GM12873 (cell line): Measurements from ENCODE around the gene G6PD.

ENCODE experiments used
- CTCF ChIP-seq: IDR thresholded peaks from 2 replicates; pipeline ENCODE4 v1.5.1; 2012; ENCODE audit warnings: low read depth, mild to moderate bottlenecking, moderate library complexity, low read length, control low read depth; ENCODE audit not compliant: insufficient read depth; ENCODE audit errors: missing control alignments

The G6PD gene

GRCh38 chrX:154548028-154548316 lies 1.3 kb upstream of the G6PD start:
- TF ChIP-seq CTCF: no peak

GRCh38 chrX:154547245-154548027 lies 790 bp upstream of the G6PD start, which contains the start of gene IKBKG:
IKBKG (plus strand) TSS chrX:154547620; CDS start chrX:154552003, 4,383 bp downstream.
- TF ChIP-seq CTCF: no peak

DNA sequence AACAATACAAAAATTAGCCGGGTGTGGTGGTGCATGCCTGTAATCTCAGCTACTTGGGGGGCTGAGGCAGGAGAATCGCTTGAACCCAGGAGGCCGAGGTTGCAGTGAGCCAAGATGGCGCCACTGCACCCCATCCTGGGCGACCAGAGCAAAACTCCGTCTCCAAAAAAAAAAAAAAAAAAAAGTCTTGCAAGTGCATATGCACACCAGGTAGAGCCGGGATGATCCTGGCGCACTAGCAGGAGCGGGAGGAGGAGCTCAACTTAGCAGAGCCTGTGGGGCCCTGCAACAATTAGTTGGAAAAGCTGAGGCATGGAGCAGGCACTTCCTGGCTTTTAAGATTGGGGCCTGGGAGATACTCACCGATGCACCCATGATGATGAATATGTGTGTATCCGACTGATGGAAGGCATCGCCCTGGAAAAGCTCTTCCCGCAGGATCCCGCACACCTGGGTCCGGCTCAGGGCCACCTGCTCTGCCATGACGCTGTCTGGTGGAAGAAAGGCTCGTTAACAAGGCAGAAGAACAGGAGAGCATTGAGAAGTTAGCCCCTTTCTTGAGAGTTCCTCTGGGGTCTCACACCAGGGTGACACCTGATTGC lies 872 bp downstream of the G6PD start:
- no peak for TF ChIP-seq CTCF

- TF ChIP-seq CTCF: no peak
Observed at GRCh38 chrX:154542723-154543424, 3.8 kb downstream of the G6PD start.

DNA sequence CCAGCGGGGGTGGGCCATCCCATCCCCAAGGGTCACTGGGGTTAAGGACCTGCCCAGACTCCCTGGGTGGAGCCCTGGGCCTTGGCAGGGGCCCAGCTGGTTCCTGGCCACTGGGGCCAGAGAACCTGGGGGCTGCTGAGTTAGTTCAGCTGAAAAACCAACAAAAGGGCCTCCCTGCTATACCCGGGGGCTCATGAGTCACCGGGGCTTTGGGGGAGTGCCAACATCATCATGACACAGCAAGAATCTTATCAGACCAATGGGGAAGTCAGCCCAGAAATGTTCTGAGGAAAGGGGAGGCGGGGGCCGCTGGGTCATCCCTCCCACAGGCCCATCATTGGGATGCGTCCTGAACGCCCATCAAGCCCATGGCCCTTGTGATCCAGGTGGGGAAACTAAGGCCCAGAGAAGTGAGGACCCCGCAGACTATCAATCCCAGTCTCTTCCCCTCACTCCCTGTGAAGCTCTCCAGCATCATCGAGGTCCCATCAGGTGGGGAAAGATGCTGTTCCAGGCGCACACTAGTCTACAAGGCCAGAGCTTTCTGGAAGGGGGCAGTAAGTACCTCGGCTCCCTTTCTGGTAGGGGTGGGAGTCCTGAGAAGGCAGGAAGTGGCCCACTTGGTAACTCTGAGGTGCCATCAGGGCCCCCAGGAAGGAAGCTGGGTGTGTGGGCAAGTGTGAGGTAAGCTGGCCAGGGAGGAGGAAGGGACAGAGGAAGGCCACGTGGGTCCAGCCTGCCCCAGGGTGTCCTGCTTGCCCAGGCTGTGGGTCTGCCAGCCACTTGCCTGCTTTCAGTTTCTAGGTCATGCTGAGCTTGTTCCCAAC lies 4.5 kb downstream of the G6PD start:
- no peak for TF ChIP-seq CTCF

- no peak for TF ChIP-seq CTCF
Observed at GRCh38 chrX:154541589-154541895, 5.1 kb downstream of the G6PD start.

DNA sequence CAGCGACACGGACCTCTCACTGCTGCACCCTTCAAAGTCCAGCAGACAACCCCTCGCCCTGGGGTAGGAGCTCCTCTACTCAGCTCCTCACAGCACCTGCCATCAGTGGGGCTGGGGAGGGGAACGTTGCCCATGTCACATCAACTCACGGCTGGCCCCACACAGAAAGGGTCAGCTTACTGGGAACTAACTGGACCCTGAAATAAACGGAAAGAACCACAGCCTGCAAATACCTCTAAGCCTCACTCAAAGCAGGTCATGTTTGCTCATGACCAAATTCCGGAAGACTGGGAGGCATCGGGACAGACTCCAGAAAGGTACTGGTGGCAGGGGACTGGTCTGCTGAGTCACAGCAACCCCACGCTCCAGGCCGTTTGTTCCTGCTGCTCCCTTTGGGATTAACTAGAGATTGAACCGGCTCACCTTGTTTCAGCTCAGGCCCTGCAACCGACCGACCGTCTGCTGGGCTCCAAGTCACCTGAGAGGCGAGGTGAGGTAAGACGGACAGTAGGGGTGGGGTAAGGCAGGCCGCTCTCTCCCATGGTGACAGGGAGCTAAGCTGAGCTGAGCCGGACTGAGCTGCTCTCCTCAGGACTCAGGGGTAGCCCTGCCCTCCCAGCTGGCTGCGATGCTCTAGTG lies 5.6 kb downstream of the G6PD start:
- no peak for TF ChIP-seq CTCF
